ENCODE data around the gene FHIP2A.

The FHIP2A gene

GRCh38 chr10:114870486-114870885 is 48.9 kb downstream of the FHIP2A start:
- H2BK5ac ChIP-seq (ENCODE audit: low read depth, low read length, poor library complexity): no peak overlapping the region
- H3K79me2 ChIP-seq (ENCODE audit: control insufficient read depth, insufficient read depth, low read length, poor library complexity): no peaks in the 10 kb centered on the region
- no peaks in the 10 kb centered on the region for H3K9me3 ChIP-seq (ENCODE audit: insufficient read depth, low read depth, low read length)
- H3K4me2 ChIP-seq (ENCODE audit: low read length): no peak overlapping the region
- H4K91ac ChIP-seq (ENCODE audit: low read depth, low read length): no peak overlapping the region
- no peak overlapping the region for H3K4me3 ChIP-seq (ENCODE audit: low read depth, low read length)
- no peaks in the 10 kb centered on the region for H3K4me1 ChIP-seq (ENCODE audit: control insufficient read depth in 1 of 2, insufficient read depth in 2 of 2, low read length in 2 of 2)
- no peaks in the 10 kb centered on the region for H3K27me3 ChIP-seq (ENCODE audit: insufficient read depth, low read length)
- no peak for DNase-seq
- no peak overlapping the region for H2BK120ac ChIP-seq (ENCODE audit: insufficient read depth, low read length, poor library complexity)
- WGBS (ENCODE audit: extremely low coverage, insufficient coverage, insufficient read length): no CpG with 5 or more reads among the region's 3 CpGs
- H3K23ac ChIP-seq (ENCODE audit: low read length): no peak overlapping the region
- no peak overlapping the region for H3K27ac ChIP-seq (ENCODE audit: low read depth, low read length)
- H3K18ac ChIP-seq (ENCODE audit: low read length): no peak overlapping the region
- H2AFZ ChIP-seq (ENCODE audit: insufficient read depth, low read length, poor library complexity): no peak overlapping the region
- H3K9ac ChIP-seq (ENCODE audit: low read length): no peak overlapping the region
- H3K14ac ChIP-seq (ENCODE audit: low read length): no peak overlapping the region
- H2AK5ac ChIP-seq (ENCODE audit: low read length): no peak overlapping the region
- no peak overlapping the region for H3K4ac ChIP-seq (ENCODE audit: low read depth, low read length)
- H3K79me1 ChIP-seq (ENCODE audit: low read length): no peaks in the 10 kb centered on the region
- peaks cover 0 to 2% of the 10 kb centered on the region in 2 experiments for H3K36me3 ChIP-seq (ENCODE audit: control insufficient read depth in 1 of 2, insufficient read depth in 2 of 2, low read length in 2 of 2)
- H2BK12ac ChIP-seq (ENCODE audit: low read length): no peak overlapping the region
- no peak overlapping the region for H4K12ac ChIP-seq (ENCODE audit: low read depth, low read length)
- no peak overlapping the region for H4K8ac ChIP-seq (ENCODE audit: low read depth, low read length)

GRCh38 chr10:114871379-114871778 is 49.8 kb downstream of the FHIP2A start:
- H3K27ac ChIP-seq (ENCODE audit: low read depth, low read length): no peak overlapping the region
- H3K4me2 ChIP-seq (ENCODE audit: low read length): no peak overlapping the region
- H3K79me1 ChIP-seq (ENCODE audit: low read length): no peaks in the 10 kb centered on the region
- no peak overlapping the region for H4K12ac ChIP-seq (ENCODE audit: low read depth, low read length)
- no peak for DNase-seq
- H3K9ac ChIP-seq (ENCODE audit: low read length): no peak overlapping the region
- no peak overlapping the region for H4K8ac ChIP-seq (ENCODE audit: low read depth, low read length)
- H3K14ac ChIP-seq (ENCODE audit: low read length): no peak overlapping the region
- H3K4ac ChIP-seq (ENCODE audit: low read depth, low read length): no peak overlapping the region
- no peaks in the 10 kb centered on the region for H3K79me2 ChIP-seq (ENCODE audit: control insufficient read depth, insufficient read depth, low read length, poor library complexity)
- H3K23ac ChIP-seq (ENCODE audit: low read length): no peak overlapping the region
- H3K36me3 ChIP-seq (ENCODE audit: control insufficient read depth in 1 of 2, insufficient read depth in 2 of 2, low read length in 2 of 2): no peaks in the 10 kb centered on the region
- H3K27me3 ChIP-seq (ENCODE audit: insufficient read depth, low read length): no peaks in the 10 kb centered on the region
- no peak overlapping the region for H2AFZ ChIP-seq (ENCODE audit: insufficient read depth, low read length, poor library complexity)
- H4K91ac ChIP-seq (ENCODE audit: low read depth, low read length): no peak overlapping the region
- no peak overlapping the region for H2BK12ac ChIP-seq (ENCODE audit: low read length)
- WGBS (ENCODE audit: extremely low coverage, insufficient coverage, insufficient read length): no CpG with 5 or more reads among the region's 2 CpGs
- H3K4me1 ChIP-seq (ENCODE audit: control insufficient read depth in 1 of 2, insufficient read depth in 2 of 2, low read length in 2 of 2): no peaks in the 10 kb centered on the region
- H2BK5ac ChIP-seq (ENCODE audit: low read depth, low read length, poor library complexity): no peak overlapping the region
- no peaks in the 10 kb centered on the region for H3K9me3 ChIP-seq (ENCODE audit: insufficient read depth, low read depth, low read length)
- no peak overlapping the region for H2AK5ac ChIP-seq (ENCODE audit: low read length)
- no peak overlapping the region for H3K18ac ChIP-seq (ENCODE audit: low read length)
- no peak overlapping the region for H3K4me3 ChIP-seq (ENCODE audit: low read depth, low read length)
- H2BK120ac ChIP-seq (ENCODE audit: insufficient read depth, low read length, poor library complexity): no peak overlapping the region
